SKM-1 (cell line): ENCODE measurements around the gene EZR.

ENCODE experiments used
- DNase-seq: peaks from one replicate; lab custom pipeline; 2025; ENCODE audit not compliant: unreplicated experiment; lab: John Stamatoyannopoulos, UW

EZR gene

DNA sequence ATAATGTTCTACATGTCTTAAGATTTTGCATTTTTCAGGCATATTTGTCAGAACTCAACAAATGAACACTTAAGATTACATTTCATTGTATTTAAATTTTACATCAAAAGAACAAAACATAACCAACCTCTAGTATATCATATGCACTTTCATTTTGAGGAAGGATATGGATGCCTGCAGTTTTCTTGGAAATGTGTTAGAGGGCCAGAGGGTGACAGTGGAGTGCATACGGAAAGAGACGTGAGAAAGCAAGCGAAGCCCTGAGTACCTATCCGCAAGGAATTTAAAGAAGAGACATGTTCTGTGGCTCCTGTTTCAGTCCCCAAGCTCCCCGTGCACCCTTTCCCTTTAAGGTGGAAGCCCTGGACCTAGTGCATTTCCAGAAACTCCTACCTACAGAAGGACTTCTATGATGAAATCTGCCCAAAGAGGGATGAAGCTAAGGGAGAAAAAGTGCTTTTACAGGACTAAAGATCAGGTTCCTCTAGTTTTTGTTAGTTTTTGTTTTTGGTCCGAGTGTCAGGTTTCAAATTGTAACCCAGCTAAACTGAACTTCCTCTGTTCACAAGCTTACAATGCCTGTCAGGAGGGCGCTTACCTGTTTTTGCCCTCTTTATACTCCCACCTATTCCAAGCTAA, 38.8 kb downstream of the EZR start:
- no peak for DNase-seq

DNA sequence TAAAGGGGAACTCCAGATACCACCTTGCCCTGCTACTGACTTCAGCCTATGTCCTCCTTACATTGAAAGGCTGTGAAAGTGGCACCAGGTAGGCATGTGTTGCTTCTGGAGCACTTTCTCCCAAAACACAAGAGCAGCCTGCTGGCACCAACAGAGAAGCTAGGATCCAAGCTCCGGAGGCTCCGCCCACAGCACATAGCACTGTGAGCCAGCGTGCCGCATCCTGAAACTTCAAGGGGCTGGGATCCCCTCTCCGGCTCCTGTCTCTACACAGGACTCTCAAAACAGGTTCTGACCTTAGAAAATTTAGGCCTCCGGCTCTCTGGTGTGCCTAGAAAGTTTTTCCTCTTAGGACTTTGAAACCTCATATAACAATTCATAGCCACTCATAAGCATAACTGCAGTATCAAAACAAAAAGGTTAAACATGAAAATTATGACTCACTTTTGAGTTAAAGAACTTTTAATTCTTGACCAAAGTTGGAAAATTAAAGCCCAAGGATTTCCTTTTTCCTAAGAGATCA, 41.1 kb downstream of the EZR start:
- DNase-seq: no peak

DNA sequence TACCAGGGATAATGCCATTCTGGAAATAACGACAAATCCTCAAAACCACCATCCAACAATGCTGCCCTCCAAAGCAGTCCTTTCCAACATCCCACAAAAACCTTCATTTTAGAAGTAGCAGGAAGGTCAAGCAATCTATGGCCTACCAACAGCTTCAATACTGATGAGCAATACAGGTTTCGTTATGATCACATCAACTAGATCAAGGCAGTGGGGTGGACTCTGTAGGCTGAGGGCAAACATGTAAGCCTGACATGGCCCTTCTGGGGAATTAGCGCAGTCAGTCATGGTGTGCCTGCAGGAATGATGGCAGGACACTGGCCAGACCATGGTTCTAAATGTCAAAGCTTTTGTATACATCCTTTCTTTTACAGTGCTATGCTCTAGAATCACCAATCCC, 41.7 kb downstream of the EZR start:
- no peak for DNase-seq

DNA sequence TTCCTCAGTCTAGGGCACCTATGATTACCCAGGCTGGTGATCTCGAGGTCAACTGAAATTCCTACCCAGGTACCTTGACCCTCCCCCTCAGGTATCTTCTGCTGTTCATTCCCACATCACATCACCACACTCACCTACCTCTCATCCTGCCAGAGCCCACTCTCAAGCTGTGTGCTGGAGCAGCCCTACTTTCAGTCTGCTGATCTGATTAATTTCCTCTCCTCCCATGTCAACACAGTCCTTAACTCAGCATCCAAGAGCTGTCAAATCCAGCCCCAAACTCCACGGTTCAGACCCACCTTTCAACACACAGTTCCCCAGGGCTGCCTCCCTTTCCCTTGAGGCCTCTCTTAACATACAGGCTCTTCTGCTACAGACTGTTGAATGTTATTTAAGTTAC, 42.4 kb downstream of the EZR start:
- no peak for DNase-seq

DNA sequence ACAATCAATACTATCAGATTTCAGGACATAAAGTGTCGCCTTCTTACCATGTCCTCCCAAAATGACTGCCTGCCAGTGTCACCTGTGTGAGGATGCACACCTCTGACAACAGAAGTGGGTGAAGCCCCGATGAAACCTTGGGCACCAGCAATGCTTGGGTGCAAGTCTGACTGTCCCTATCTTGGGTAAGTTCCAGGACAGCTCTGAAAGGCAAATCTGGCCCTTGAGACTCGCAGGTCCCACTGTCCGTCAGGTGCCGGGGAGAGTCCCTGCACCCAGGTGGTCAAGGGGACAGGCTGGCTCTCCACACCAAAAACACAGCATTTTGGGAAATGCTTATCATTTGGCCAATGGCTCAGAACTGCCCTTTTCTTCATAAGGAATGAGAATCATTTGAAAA, 43.3 kb downstream of the EZR start:
- no peak for DNase-seq

DNA sequence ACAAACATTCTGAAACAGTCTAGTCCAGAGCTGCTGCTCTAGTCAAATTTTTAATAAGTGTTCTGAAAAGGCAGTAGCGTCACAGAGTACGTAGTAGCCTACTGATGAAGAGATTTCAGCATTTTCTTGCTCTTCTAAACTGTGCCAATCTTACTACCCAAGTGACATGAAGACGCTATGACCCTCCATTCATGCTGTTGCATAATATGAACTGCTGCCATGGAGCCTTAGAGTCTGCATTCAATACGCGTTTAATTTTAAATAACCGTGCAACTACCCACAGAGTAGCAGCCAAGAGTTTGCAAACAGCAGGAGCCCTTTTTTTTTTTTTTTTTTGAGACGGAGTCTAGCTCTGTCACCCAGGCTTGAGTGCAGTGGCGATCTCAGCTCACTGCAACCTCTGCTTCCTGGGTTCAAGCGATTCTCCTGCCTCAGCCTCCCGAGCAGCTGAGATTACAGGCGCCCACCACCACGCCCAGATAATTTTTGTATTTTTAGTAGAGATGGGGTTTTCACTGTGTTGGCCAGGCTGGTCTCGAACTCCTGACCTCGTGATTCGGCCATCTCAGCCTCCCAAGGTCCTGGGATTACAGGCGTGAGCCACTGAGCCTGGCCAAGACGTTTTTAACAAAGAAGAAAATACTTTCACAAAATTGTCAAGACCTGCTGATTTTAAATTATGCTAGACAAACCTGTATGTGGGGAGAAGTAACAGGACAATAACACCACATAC, 44.3 kb downstream of the EZR start:
- DNase-seq: no peak

DNA sequence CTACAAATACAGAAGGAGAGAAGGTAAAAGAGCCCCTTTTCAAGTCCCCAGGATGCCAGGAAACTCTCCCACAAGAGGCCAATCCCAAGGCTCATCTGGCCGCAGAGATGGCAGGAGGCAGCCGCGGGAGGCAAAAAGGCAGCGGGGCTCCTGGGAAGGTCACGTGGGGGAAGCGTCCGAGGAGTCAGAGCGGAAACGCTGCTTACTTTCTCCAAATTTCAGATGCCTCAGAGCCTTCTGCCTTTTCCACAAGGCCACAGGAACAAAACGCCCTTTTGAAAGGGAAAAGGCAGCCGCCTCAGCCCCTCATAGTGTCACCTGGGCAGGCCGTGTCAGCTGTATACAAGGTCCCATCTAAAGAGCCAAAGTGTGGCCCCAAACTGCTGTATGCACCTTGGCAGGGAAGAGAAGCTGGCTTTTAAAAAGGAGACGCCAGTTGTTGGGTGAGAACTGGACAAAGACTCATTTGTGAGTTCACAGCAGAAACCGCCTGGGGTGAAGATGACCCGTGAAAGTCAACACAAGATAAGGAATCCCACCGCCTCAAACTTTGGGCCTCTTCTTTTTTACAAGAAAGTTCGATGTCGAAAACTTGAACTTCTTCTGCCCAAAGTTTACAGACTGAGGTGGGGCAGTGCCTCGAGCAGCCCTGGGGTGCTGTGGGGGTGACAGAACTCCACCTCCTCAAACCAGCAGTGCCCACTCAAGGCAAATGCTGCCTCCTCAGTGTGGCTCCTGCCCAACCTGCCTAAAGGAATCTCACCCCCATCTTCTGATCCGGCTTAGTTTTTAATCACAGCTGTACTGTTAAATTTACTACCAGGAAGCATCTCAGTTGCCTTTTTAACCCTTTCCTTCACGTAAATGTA, 45.4 kb downstream of the EZR start:
- DNase-seq: no peak

DNA sequence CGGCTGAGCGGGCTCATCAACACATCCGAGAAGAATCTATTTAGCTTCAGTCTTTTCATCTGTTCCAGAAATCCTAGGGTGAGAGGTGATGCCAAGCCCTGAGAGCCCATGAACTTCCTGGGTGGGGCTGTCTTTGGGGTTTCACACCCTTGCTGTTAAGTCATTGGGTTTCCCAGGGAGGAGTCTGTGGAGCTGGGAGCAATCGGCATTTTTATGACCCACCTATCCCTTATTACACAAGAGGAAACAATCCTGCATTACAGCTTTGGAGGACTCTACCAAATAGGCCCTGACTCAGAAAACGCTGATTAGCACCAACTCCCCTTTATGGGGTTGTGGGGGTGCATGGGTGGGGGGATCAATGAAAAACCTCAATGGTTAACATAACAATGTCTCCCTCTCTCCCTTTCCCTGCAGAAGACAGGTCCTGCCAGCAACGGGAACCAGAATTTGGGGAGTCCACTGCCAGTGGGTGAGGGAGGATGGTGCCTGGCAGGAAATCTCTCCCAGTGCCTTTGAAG, 46.3 kb downstream of the EZR start:
- no peak for DNase-seq

DNA sequence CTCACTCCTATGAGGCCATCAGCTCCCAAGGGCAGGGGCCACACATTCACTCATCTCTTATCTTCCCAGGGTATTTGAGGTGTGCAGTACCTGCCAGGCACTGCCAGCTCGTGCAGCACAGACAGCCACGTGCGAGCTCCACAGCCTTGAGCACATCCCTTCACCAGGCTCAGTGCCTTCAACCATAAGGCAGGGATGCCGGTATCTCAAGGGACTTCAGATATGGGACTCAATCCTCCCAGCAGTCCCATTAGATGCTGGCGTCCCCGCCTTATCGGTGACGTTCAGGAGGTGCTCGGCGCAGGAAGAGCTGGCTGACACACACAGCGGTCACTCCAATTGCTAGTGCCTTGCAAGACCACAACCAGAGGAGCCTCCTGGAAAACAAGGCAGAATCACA, 47.0 kb downstream of the EZR start:
- DNase-seq: no peak

DNA sequence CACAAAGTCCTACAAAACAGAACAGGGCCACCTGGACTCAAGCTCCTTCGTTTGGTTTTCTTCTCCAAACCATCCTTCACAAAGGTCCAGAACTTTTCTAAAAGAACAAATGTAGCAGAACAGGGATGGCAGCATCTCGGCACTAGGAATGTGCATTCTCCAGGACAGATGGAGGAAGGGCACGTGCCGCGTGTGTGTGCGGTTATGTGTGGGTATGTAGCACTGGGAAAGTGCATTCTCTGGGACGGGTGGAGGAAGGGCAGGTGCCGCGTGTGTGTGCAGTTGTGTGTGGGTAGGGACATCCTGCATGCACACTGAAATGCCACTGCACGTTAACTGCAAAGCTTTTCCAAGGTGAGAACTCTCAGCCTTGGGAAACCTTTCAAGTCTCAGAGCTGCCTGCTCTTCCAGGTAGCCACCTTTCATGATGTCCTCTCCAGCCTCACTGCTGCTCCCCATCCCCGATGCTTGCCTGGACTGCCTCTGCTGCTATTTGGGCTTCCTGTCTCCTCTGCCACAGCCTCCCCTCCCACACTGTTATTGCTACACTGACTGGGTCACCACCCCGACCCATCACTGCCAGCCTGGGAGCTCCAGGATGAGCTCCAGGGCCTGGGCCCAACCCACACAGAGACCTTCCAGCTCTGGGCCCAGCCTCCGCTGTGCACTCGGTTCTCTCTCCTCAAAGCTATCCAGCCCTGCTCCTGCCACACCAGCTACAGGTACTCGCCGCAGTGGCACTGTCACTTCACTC, 47.6 kb downstream of the EZR start:
- no peak for DNase-seq

DNA sequence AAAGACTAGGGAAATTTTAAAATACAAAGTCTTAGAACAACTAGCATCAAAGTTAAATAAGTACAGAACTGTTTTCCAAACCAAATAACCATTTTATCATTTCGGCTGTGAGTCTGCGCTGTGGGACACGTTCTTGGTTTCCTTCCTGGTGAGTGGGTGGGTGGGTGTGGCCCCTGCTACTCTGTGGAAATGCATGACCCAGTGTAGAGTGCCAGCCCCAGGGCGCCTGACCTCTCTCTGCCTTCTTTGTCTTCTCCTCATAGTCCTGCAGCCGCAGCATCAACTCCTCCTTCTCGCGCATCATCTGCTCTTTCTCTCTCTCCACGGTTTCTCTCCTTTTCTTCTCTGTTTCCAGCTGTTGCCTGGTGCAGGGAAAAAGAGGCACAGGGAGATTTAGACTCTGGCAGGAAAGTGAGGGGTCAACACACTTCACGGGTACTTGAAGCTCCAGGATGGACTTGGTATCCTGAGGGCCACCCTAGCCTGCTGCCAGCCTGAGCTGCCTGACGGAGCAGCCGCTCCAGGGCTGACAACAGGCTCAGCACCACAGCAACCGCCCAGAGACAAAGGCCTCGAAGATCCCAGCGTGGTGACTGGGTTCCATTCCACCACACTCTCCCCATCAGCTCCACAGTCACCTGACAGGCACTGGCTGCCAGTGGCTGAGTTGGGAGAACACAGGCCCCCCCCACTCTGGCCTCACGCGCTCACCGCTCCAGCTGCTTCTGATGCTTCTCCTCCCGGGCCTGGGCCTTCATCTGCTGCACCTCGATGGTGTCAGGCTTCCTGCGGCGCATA, 48.4 kb downstream of the EZR start:
- no peak for DNase-seq

DNA sequence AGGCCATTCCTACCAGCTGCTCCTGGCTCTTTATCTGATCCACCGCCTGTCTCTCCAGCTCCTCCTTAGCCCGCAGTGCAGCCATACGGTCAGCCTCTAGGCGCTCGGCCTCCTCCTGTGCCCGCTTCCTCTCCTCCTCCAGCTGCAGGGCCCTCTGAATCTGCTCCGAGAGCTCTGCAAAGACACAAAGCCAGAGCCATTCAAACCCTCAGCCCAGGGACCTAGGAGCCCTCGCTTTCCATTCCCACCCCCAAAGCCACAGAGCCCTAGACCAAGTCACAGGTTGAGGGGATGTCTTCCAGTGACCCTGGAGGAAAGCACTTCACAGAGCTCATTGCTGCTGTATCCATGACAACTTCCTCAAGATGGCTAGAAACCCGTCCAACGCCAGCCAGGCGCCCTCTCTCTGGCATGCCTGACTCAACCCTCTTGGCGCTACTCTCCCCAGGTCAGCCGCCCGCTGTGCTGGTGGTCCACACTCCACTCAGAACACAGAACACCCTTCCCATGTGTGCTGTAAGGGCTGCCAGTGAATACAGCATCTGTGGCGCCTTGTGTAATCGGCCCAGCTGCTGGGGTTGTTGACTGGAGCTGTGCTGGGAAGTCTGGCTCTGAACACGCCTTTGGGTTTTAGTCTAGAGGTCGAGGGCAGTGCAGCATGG, 49.3 kb downstream of the EZR start:
- no peak for DNase-seq

DNA sequence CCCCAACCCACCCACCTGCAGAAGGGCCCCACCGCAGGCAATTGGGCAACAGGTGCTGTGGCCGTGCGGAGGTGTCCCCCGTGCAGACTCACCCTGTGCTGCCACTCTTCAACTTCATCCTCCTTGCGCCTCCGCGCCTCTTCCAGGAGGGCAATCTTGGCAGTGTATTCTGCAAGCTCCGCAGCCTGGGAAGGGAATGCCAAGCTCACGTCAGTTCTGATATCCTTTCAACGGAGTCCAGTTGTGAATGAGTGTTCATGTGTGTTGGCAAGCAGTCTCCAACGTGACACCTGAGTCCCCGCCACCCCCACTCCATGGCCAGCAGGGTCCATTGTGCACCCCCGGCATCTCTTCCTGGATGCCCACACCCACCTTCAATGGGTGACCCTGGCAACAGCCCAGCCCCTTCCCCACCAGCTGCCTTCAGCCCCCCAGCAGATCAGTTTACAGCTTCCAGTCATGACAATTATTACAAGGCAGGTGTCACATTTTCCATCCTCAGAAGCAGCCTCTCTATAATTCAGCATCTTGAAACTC, 49.9 kb downstream of the EZR start:
- DNase-seq: no peak

DNA sequence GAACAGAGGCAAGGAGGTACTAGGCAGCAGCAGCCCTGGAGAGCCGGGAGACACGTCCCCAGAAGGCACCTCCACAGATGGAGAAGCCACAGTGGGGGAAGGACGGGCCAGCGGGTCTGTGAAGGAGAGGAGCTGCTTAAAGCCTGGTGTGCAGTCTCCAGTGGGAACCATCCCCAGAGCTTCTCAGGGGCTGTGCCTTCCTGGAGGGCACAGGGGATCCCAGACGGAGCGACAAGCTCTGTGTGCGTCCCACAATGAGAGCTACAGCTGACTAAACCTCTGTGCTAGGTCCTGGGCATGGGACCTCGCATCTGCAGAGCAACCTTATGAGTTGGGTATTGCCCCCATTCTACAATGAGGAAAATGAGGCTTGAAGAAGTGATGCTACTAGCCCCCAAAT, 50.7 kb downstream of the EZR start:
- DNase-seq: no peak

DNA sequence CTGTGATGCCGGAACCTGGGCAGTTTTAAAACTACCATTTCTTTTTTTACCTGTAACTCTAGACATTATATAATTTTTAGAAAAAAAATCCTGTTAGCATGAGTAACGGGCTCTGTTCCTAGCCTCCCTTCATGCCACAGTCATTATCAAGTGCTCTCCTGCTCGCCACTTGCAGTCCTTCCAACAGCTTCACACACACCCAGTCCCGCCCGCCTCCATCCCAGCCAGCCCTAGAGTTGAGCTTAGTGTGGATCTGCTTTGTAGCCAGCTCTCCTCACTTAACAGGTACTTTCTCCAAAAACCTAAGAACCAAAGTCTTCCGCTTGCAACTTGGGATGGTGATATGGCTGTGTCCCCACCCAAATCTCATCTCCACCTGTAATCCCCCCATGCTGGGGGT, 51.5 kb downstream of the EZR start:
- DNase-seq: no peak

DNA sequence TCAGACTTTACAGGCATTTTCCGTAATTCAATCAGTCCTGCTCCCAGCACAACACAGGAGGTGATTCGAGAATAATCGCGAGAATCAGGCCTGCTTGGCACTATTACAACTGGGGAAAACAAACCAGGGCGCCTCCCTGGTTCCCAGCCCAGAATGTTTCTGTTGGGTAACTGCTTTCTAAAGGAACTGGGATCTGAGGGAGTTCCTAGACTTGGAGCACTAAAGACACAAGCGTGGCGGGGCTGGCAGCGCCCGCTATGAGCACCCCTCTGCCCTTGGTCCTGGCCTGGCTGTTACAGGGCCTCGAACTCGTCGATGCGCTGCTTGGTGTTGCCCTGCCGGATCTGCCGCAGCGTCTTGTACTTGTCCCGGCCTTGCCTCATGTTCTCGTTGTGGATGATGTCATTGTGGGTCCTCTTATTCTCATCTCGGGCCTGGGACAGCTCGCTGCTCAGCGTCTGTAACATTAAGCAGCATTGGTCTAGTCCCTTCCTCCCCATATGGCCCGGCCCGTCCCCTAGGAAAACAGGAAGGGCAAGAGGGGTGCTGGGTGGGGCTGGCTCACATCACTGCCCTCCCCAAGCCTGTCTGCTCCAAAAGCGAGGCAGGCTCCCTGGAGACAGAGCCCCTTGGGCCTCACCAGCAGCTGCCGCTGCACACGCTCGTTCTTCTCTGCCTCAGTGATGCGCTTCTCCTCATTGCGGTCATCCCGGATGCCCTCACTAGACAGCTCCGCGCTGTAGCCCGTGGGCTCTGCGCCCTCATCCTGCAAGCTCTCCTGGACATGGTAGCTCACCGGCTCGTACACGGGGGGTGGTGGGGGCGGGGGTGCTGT, 52.3 kb downstream of the EZR start:
- DNase-seq: no peak

DNA sequence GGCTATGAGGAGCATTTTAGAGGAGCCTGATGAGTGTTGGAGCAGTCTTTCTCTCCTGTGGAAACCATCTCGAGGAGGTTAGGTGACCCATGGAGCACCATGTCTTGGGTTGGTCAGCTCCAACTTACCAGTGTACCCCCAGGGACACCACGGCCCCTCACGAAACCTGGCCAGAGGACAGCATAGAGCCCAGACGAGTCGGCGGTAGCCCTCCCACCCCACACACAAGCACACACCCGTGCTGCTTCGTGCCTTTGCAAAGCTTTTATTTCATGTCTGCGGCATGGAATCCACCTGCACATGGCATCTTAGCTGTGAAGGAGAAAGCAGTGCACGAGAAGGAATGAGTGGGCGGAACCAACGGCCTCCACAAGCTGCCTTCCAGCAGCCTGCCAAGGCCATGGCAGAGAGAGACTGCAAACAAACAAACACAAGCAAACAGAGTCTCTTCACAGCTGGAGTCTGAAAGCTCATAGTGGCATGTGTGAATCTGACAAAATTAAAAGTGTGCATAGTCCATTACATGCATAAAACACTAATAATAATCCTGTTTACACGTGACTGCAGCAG, 53.6 kb downstream of the EZR start:
- no peak for DNase-seq

DNA sequence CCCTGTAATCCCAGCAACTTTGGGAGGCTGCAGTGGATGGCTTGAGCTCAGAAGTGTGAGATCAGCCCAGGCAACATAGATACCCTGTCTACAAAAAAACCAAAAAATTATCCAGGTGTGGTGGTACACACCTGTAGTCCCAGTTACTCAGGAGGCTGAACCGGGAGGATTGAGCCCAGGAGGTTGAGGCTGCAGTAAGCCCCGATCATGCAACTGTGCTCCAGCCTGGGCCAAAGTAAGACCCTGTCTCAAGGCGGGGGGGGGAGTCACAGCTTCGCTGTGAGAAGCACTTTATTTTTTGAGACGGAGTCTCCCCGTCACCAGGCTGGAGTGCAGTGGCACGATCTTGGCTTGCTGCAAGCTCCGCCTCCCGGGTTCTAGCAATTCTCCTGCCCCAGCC, 54.2 kb downstream of the EZR start:
- DNase-seq: no peak
